OCI-LY1 (cell line): ENCODE data around the gene CCR3.

Source experiments
- H2AFZ ChIP-seq: fragments of 200-600 bp; sonication (generic), shearing (Covaris generic); 2 replicates; pipeline ENCODE4 v1.6.0; 2014; ENCODE audit warnings: antibody characterized with exemption, mild to moderate bottlenecking, low read length
- H3F3A ChIP-seq: fragments of 200-600 bp; sonication (generic), shearing (Covaris generic); 2 replicates; pipeline ENCODE4 v1.6.0; 2014; ENCODE audit warnings: mild to moderate bottlenecking, antibody characterized with exemption, low read length, moderate library complexity; ENCODE audit not compliant: insufficient read depth
- H3K27ac ChIP-seq: fragments of 200-600 bp; sonication (generic); 2 replicates; pipeline ENCODE4 v1.5.1; 2014; ENCODE audit warnings: low read length, mixed run types, mild to moderate bottlenecking, low read depth; ENCODE audit not compliant: poor library complexity, severe bottlenecking
- H3K27me3 ChIP-seq: fragments of 200-600 bp; sonication (generic); 2 replicates; pipeline ENCODE4 v1.6.0; 2014; ENCODE audit warnings: antibody characterized with exemption, mild to moderate bottlenecking, low read length, moderate library complexity; ENCODE audit not compliant: insufficient read depth
- H3K36me3 ChIP-seq: fragments of 200-600 bp; sonication (generic); 2 replicates; pipeline ENCODE4 v1.6.1; 2014; ENCODE audit warnings: mild to moderate bottlenecking, antibody characterized with exemption, low read length, moderate library complexity, mixed read lengths; ENCODE audit not compliant: insufficient read depth
- H3K4me1 ChIP-seq: fragments of 200-600 bp; sonication (generic); 2 replicates; pipeline ENCODE4 v1.5.1; 2014; ENCODE audit warnings: mild to moderate bottlenecking, low read length, moderate library complexity; ENCODE audit not compliant: insufficient read depth, severe bottlenecking
- H3K4me2 ChIP-seq: fragments of 200-600 bp; sonication (generic), shearing (Covaris generic); 2 replicates; pipeline ENCODE4 v1.6.1; 2014; ENCODE audit warnings: low read length
- H3K4me3 ChIP-seq: fragments of 200-600 bp; sonication (generic); 2 replicates; pipeline ENCODE4 v1.5.1; 2014; ENCODE audit warnings: low read length, low read depth, mild to moderate bottlenecking, mixed read lengths; ENCODE audit not compliant: poor library complexity, severe bottlenecking
- H3K79me2 ChIP-seq: fragments of 200-600 bp; shearing (Covaris generic); 2 replicates; pipeline ENCODE4 v1.6.1; 2016; ENCODE audit warnings: mixed run types, low read length, mixed read lengths; ENCODE audit not compliant: insufficient read depth
- H3K9ac ChIP-seq: fragments of 200-600 bp; sonication (generic), shearing (Covaris generic); 2 replicates; pipeline ENCODE4 v1.6.1; 2014; ENCODE audit warnings: mild to moderate bottlenecking, low read length, mixed read lengths
- H3K9me2 ChIP-seq: fragments of 200-600 bp; sonication (generic), shearing (Covaris generic); 2 replicates; pipeline ENCODE4 v1.6.1; 2014; ENCODE audit warnings: low read depth, mild to moderate bottlenecking, low read length, mixed read lengths
- H3K9me3 ChIP-seq: fragments of 200-600 bp; shearing (Covaris generic); 2 replicates; pipeline ENCODE4 v1.6.1; 2014; ENCODE audit warnings: low read length, mixed read lengths
- H4K20me1 ChIP-seq: fragments of 200-600 bp; sonication (generic), shearing (Covaris generic); 2 replicates; pipeline ENCODE4 v1.6.0; 2016; ENCODE audit warnings: mild to moderate bottlenecking, low read length; ENCODE audit not compliant: insufficient read depth
- CTCF ChIP-seq: fragments of 200-600 bp; sonication (generic), shearing (Covaris generic); IDR thresholded peaks from 2 replicates; pipeline ENCODE4 v1.5.1; 2017; ENCODE audit warnings: mild to moderate bottlenecking, antibody characterized with exemption, low read length, moderate library complexity, mixed read lengths
- EZH2 ChIP-seq: fragments of 200-600 bp; sonication (generic), shearing (Covaris generic); IDR thresholded peaks from 2 replicates; pipeline ENCODE4 v1.8.0; 2017; ENCODE audit warnings: borderline replicate concordance, mixed run types, mild to moderate bottlenecking, antibody characterized with exemption, low read length, moderate library complexity, mixed read lengths

Gene CCR3

DNA sequence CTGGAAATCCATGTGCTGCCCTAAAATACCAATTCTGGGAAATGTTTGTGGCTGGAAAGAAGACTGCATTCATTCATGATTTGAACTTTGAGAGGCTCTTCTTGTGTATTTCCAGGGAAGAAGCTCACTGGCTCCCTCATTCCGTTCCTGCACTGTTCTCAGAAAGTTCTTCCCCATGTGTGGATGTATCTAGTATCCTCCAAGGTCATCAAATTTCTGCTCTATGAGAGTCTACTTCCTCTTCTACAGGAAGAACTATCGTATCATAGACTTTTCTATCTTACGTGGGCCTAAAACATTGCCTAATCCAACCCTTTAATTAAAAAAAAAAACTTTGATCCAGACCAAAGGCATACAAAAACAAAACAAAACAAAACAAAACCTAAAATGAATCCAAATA lies 2.9 kb downstream of the CCR3 start:
- no peaks in the 10 kb centered on the region for H3K27me3 ChIP-seq
- H2AFZ ChIP-seq = no peak overlapping the region
- TF ChIP-seq EZH2 (no peak), CTCF (no peak)

GRCh38 chr3:46252980-46253379 lies 10.7 kb downstream of the CCR3 start:
- Histone ChIP-seq H3K27ac (no peak overlapping the region), H3K9me3 (no peaks in the 10 kb centered on the region), H3K36me3 (no peaks in the 10 kb centered on the region), H3K27me3 (no peaks in the 10 kb centered on the region), H3F3A (no peaks in the 10 kb centered on the region), H3K9ac (no peak overlapping the region), H3K9me2 (no peaks in the 10 kb centered on the region), H3K79me2 (no peaks in the 10 kb centered on the region), H2AFZ (no peak overlapping the region), H3K4me2 (no peak overlapping the region), H4K20me1 (no peaks in the 10 kb centered on the region), H3K4me3 (no peak overlapping the region), H3K4me1 (no peaks in the 10 kb centered on the region)
- TF ChIP-seq CTCF (no peak), EZH2 (no peak)

More for the DNA sequence above, 2.9 kb downstream of the CCR3 start:
- H3K79me2 ChIP-seq = no peaks in the 10 kb centered on the region
- H3K9me3 ChIP-seq = no peaks in the 10 kb centered on the region
- no peaks in the 10 kb centered on the region for H3K4me1 ChIP-seq
- H3K4me2 ChIP-seq = no peak overlapping the region
- H3K27ac ChIP-seq = no peak overlapping the region
- H4K20me1 ChIP-seq = no peaks in the 10 kb centered on the region
- H3F3A ChIP-seq = no peaks in the 10 kb centered on the region
- no peaks in the 10 kb centered on the region for H3K36me3 ChIP-seq
- H3K9me2 ChIP-seq = no peaks in the 10 kb centered on the region
- no peak overlapping the region for H3K9ac ChIP-seq
- no peak overlapping the region for H3K4me3 ChIP-seq

DNA sequence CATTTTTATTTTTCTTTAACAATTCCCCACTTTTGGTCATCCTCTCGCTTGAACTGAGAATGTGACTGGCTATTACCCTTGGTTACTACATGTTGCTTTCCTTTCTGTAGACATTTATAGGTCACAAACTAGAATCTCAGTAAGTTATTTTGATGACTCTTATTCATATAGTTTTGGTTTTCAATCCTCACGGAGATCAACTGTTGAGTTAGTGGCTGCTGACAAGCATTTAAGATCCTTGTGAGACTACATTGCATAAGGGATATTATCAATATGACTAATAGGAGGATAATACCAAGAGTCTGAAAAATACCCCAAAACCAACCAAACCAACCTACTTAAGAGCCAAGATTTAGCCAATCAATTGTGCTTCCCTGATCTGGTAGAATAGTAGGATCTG lies 16.3 kb downstream of the CCR3 start:
- H3K9me2 ChIP-seq = no peaks in the 10 kb centered on the region
- H4K20me1 ChIP-seq = no peaks in the 10 kb centered on the region
- H3K4me3 ChIP-seq = no peak overlapping the region
- no peaks in the 10 kb centered on the region for H3K79me2 ChIP-seq
- H3K27me3 ChIP-seq = no peaks in the 10 kb centered on the region
- H3F3A ChIP-seq = no peaks in the 10 kb centered on the region
- no peaks in the 10 kb centered on the region for H3K36me3 ChIP-seq
- H3K4me2 ChIP-seq = no peak overlapping the region
- no peak overlapping the region for H3K27ac ChIP-seq
- H3K9me3 ChIP-seq = no peaks in the 10 kb centered on the region
- no peak overlapping the region for H2AFZ ChIP-seq
- no peaks in the 10 kb centered on the region for H3K4me1 ChIP-seq
- no peak for TF ChIP-seq CTCF
- no peak for TF ChIP-seq EZH2
- H3K9ac ChIP-seq = no peak overlapping the region
